Osteocyte (in vitro differentiated cells): ENCODE data around the gene TCEAL4. TPM values are rescaled to one million over a fixed set of nuclear protein-coding genes. Genes with fewer than 3 reads are reported as not detected.

ENCODE experiments used
- DNase-seq: peaks from one replicate; pipeline ENCODE4 v3.0.0; 2021; ENCODE audit warnings: mixed read lengths; ENCODE audit not compliant: unreplicated experiment; ENCODE audit errors: extremely low spot score
- H3K27ac Mint-ChIP-seq: one replicate; pipeline ENCODE4 v1.8.0; 2021; ENCODE audit warnings: mild to moderate bottlenecking, mixed read lengths; ENCODE audit not compliant: unreplicated experiment
- H3K27me3 Mint-ChIP-seq: one replicate; pipeline ENCODE4 v1.8.0; 2021; ENCODE audit warnings: mixed read lengths; ENCODE audit not compliant: unreplicated experiment
- H3K36me3 Mint-ChIP-seq: one replicate; pipeline ENCODE4 v1.8.0; 2021; ENCODE audit warnings: mixed read lengths; ENCODE audit not compliant: unreplicated experiment
- H3K4me1 Mint-ChIP-seq: one replicate; pipeline ENCODE4 v1.8.0; 2021; ENCODE audit warnings: mixed read lengths; ENCODE audit not compliant: unreplicated experiment
- H3K4me3 Mint-ChIP-seq: one replicate; pipeline ENCODE4 v1.8.0; 2021; ENCODE audit warnings: mild to moderate bottlenecking, moderate library complexity, mixed read lengths; ENCODE audit not compliant: unreplicated experiment
- H3K9me3 Mint-ChIP-seq: one replicate; pipeline ENCODE4 v1.8.0; 2021; ENCODE audit warnings: mixed read lengths; ENCODE audit not compliant: unreplicated experiment
- long read RNA-seq: library from polyadenylated mRNA; unstranded; transcript quantifications from one replicate; pipeline ENCODE4 v2.0.0, GENCODE V29; 2021
- total RNA-seq: library from RNA; stranded (reverse); gene quantifications from 2 replicates; pipeline ENCODE4 v1.2.1, GENCODE V29; 2021
- TF ChIP-seq, protein P1 (sequence below): fragments of 200-600 bp; sonication (generic); IDR thresholded peaks from 2 replicates; pipeline ENCODE4 v1.5.0; 2021; ENCODE audit warnings: antibody characterized with exemption, mild to moderate bottlenecking, moderate library complexity

Gene TCEAL4
- 95.3 and 96.4 TPM in 2 replicates for total RNA-seq
- long read RNA-seq, transcript TCEAL4-208 (3 exons, 1,273 nt), result major isoform, 43 of 50 reads
- long read RNA-seq, partial matches to known transcripts, result 0 of 50 reads
- long read RNA-seq, other reads (novel, unspliced or antisense), result 1 of 50 reads

DNA sequence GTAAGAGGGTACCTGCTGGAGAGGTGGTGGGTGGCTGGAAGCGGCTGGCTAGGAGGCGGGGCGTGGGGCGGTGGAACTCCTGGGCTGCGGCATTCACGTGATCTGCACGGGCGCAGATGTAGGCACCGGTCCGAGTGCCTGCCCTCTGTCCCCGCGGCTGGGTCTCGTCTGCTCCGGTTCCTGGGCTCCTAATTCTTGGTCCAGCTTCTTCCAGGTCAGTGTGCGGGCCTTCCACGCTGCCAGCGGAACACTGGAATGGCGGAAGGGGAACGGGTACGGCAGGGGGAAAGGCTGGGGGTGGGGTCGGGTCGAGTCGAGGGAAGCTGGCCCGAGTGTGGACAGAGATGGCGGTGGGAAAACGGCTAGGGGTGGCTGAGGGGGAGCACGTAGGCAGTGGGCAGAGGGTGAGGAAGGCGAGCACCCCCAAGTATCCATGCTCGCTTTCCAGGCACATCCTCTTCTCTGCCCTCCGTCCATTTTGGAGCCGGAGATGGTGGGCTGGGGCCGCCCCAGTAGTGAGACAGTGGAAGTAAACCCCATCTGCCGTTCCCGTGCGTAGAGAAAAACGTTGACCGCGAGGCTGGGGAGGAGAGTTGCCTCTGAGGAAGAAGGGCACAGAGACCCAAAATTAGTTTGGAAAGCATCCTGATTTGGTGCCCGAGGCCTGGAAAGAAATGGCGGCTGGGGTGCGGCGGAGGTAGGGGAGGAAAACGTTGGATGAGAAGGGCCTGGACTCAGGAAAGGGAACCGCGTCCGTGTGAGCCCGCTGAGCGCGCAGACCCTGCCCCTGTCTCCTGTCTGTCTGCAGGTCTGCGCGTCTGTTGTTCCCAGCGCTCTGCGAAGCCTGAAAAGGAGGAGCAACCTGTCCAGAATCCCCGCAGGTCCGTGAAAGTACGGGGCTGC, at the start of gene TCEAL4:
Gene TCEAL4 (plus strand): TSS at position 105 of the 903 bp plus-strand sequence. CDS start 1,161 bp downstream, outside the sequence.
- Mint-ChIP-seq H3K4me3 (peak within 1 kb of the TSS; percentile 88), H3K4me1 (peaks cover 8% of the 10 kb centered on the region), H3K9me3 (peaks cover 16% of the 10 kb centered on the region), H3K27ac (peak within 1 kb of the TSS; percentile 92), H3K27me3 (no peaks in the 10 kb centered on the region), H3K36me3 (peaks cover 3% of the 10 kb centered on the region)
- TF ChIP-seq, protein P1, sequence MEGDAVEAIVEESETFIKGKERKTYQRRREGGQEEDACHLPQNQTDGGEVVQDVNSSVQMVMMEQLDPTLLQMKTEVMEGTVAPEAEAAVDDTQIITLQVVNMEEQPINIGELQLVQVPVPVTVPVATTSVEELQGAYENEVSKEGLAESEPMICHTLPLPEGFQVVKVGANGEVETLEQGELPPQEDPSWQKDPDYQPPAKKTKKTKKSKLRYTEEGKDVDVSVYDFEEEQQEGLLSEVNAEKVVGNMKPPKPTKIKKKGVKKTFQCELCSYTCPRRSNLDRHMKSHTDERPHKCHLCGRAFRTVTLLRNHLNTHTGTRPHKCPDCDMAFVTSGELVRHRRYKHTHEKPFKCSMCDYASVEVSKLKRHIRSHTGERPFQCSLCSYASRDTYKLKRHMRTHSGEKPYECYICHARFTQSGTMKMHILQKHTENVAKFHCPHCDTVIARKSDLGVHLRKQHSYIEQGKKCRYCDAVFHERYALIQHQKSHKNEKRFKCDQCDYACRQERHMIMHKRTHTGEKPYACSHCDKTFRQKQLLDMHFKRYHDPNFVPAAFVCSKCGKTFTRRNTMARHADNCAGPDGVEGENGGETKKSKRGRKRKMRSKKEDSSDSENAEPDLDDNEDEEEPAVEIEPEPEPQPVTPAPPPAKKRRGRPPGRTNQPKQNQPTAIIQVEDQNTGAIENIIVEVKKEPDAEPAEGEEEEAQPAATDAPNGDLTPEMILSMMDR, result no peak
- DNase-seq, result no peak

DNA sequence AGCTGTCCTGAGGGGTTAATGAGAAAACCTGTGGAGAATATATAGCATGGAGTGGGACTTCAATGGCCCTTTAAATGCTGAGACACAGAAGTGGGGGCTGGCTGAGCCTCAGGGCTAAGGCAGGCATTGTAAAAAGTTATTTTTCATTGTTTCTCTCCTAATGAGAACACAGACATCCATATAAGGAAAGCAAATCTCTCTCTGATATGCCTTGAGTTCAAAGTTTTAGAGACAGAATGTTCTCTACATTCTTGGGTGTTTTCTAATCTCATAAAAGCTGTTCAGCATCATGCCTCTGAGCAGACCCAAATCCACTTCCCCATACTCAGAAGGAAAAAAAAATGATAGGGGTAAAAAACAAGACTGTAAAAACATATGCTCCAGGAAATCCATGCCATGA, 49.2 kb upstream of the TCEAL4 start:
- no peak for DNase-seq
- Mint-ChIP-seq H3K4me3 (no peak overlapping the region), H3K9me3 (no peaks in the 10 kb centered on the region), H3K27ac (peak overlapping the region; percentile 63), H3K27me3 (no peaks in the 10 kb centered on the region), H3K4me1 (peaks cover 38% of the 10 kb centered on the region), H3K36me3 (no peaks in the 10 kb centered on the region)
- TF ChIP-seq, protein P1, result no peak

DNA sequence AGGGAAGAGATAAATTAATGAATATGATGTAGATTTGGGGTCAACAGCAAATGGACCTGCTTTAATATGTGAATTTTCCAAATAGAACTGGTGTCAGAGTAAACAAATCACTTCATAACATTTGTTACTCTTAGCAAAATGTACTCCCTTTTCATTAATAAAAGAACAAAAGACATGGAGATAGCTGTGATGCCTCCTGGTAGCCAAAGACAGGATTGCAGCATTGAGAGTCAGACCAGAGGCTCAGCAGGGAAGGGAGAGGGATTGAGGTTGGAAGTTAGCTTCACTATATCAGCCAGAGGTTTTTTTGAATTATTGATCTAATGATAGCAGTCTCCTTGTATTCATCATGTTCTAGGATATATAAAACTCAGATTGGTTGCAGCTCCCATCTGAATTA, 48.6 kb upstream of the TCEAL4 start:
- H3K27me3 Mint-ChIP-seq, result no peaks in the 10 kb centered on the region
- TF ChIP-seq, protein P1, result no peak
- no peak overlapping the region for H3K27ac Mint-ChIP-seq

DNA sequence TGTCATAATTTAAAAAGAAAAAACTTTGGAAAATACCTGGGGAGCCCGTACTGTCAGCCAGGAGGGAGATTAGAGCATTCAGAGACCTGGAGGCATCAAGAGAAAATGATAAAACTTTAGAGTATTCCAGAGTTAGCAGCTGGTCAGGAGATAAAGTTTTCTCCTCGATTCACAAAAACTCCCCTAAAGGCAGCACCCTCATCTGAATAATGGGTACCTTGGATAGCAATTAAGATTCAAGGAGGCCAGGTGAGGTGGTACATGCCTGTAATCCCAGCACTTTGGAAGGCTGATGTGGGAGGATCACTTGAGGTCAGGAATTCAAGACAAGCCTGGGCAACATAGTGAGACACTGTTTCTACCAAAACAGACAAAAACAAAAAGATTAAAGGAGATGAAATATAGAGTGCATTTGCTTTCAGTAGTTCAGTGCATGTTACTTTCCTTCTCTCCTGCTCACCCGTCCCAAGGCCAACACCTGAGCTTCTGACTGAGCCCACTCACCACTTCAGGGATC, 47.4 kb upstream of the TCEAL4 start:
- no peaks in the 10 kb centered on the region for H3K36me3 Mint-ChIP-seq
- peaks cover 30% of the 10 kb centered on the region for H3K4me1 Mint-ChIP-seq
- no peaks in the 10 kb centered on the region for H3K9me3 Mint-ChIP-seq
- TF ChIP-seq, protein P1, result no peak
- no peak overlapping the region for H3K4me3 Mint-ChIP-seq
- no peaks in the 10 kb centered on the region for H3K27me3 Mint-ChIP-seq
- no peak for DNase-seq
- H3K27ac Mint-ChIP-seq, result no peak overlapping the region

More for the DNA sequence above, 48.6 kb upstream of the TCEAL4 start:
- DNase-seq, result no peak
- Mint-ChIP-seq H3K36me3 (no peaks in the 10 kb centered on the region), H3K9me3 (no peaks in the 10 kb centered on the region), H3K4me1 (peaks cover 34% of the 10 kb centered on the region), H3K4me3 (no peak overlapping the region)

DNA sequence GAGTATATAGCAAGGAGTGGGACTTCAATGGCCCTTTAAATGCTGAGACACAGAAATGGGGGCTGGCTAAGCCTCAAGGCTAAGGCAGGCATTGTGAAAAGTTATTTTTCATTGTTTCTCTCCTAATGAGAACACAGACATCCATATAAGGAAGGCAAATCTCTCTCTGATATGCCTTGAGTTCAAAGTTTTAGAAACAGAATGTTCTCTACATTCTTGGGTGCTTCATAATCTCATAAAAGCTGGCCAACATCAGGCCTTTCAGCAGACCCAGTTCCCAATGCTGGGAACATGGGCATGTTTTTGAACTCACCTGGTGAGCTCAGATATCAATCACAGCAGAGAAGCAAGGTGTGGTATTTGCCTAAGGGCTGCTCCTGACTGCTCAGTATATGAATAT, 46.6 kb upstream of the TCEAL4 start:
- H3K4me1 Mint-ChIP-seq, result peaks cover 24% of the 10 kb centered on the region
- no peak for DNase-seq

More for the DNA sequence above, 46.6 kb upstream of the TCEAL4 start:
- H3K9me3 Mint-ChIP-seq, result no peaks in the 10 kb centered on the region
- no peaks in the 10 kb centered on the region for H3K27me3 Mint-ChIP-seq
- TF ChIP-seq, protein P1, result no peak
- H3K4me3 Mint-ChIP-seq, result no peak overlapping the region
- no peak overlapping the region for H3K27ac Mint-ChIP-seq
- H3K36me3 Mint-ChIP-seq, result no peaks in the 10 kb centered on the region
